Endothelial cell of umbilical vein (primary cell): ENCODE results near the gene LMO7.

ENCODE experiments used
- CTCF ChIP-seq, 2 donors: IDR thresholded peaks; 1 replicate in 1 of 2; 2 replicates in 1 of 2; pipeline ENCODE4 v1.5.1; 2011; ENCODE audit warnings: low read length in 2 of 2, mild to moderate bottlenecking in 2 of 2, moderate library complexity in 2 of 2, control low read depth in 1 of 2, inconsistent platforms in 1 of 2, low read depth in 1 of 2; ENCODE audit not compliant: insufficient read depth in 1 of 2; ENCODE audit errors: extremely low read depth in 1 of 2
- EZH2 ChIP-seq: IDR thresholded peaks from 2 replicates; pipeline ENCODE4 v1.6.1; 2012; ENCODE audit warnings: borderline replicate concordance, low read depth, mild to moderate bottlenecking, moderate library complexity, low read length, inconsistent platforms; ENCODE audit not compliant: severe bottlenecking
- FOS ChIP-seq: IDR thresholded peaks from 2 replicates; pipeline ENCODE4 v1.6.1; 2011; ENCODE audit warnings: mild to moderate bottlenecking, low read length, moderate library complexity, borderline replicate concordance; ENCODE audit not compliant: insufficient read depth
- GATA2 ChIP-seq: IDR thresholded peaks from 2 replicates; pipeline ENCODE4 v1.7.0; 2011; ENCODE audit warnings: low read depth, mild to moderate bottlenecking, moderate library complexity, mixed read lengths, low read length; ENCODE audit not compliant: insufficient read length, insufficient read depth
- JUN ChIP-seq: IDR thresholded peaks from 2 replicates; pipeline ENCODE4 v1.6.1; 2011; ENCODE audit warnings: borderline replicate concordance, low read depth; ENCODE audit not compliant: insufficient read length, insufficient read depth
- MAX ChIP-seq: IDR thresholded peaks from 2 replicates; pipeline ENCODE4 v1.6.1; 2011; ENCODE audit not compliant: insufficient read depth, insufficient read length
- MYC ChIP-seq: IDR thresholded peaks from one replicate; pipeline ENCODE4 v1.6.1; 2011; ENCODE audit warnings: mild to moderate bottlenecking, low read depth, low read length
- POLR2A ChIP-seq: IDR thresholded peaks from 2 replicates; pipeline ENCODE4 v1.6.1; 2012; ENCODE audit warnings: low read depth, mild to moderate bottlenecking, control low read depth, low read length

DNA sequence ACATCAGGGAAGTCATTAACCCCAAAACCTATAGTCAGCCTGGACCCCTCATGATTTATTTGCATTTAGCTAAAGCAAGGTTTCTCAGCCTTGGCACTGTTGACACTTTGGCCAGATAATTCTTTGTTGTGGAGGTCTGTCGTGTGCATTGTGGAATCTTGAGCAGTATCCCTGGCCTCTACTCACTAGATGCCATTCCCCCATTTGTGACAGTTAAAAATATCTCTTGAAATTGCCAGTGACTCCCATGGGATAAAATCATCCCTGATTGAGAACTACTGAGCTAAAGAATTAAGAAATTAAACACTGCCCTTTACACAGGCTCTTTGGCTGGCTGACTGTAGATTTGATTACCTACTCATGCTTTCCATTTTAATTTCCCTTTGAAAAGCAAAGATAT lies 102.7 kb downstream of the LMO7 start:
- no peak for TF ChIP-seq MAX
- no peak for TF ChIP-seq CTCF (IDR thresholded peaks at IDR 0.05; ENCODE audit: extremely low read depth in 1 of 2, insufficient read depth in 1 of 2, low read depth in 1 of 2, low read length in 2 of 2)
- TF ChIP-seq EZH2: no peak
- TF ChIP-seq POLR2A: no peak
- no peak for TF ChIP-seq MYC
- no peak for TF ChIP-seq JUN
- no peak for TF ChIP-seq FOS
- no peak for TF ChIP-seq GATA2
